Neural cell (in vitro differentiated cells): ENCODE results near the gene L1CAM. TPM values are rescaled to one million over a fixed set of nuclear protein-coding genes. Genes with fewer than 3 reads are reported as not detected.

ENCODE experiments used
- polyA plus RNA-seq: library from polyadenylated mRNA; depleted of rRNA; stranded (reverse); fragments of >200 nt; gene quantifications from 2 replicates; pipeline ENCODE4 v1.2.3, GENCODE V29; 2014

Gene L1CAM
- polyA plus RNA-seq, 1 donor from 2014 or later: 88.0 TPM

Other genes with a start within 250 kb of the L1CAM start
- gene DUSP9, start 239.0 kb downstream of the L1CAM start, polyA plus RNA-seq: 0.94 and 3.2 TPM in 2 replicates
- 9.5 and 15.0 TPM in 2 replicates for gene PNCK, start 212.4 kb downstream of the L1CAM start, polyA plus RNA-seq
- gene SLC6A8, start 198.2 kb downstream of the L1CAM start, polyA plus RNA-seq: 36.4 and 62.4 TPM in 2 replicates
- 154 and 182 TPM in 2 replicates for gene BCAP31, start 161.8 kb downstream of the L1CAM start, polyA plus RNA-seq
- 3.2 and 3.6 TPM in 2 replicates for gene ABCD1, start 161.3 kb downstream of the L1CAM start, polyA plus RNA-seq
- gene PLXNB3, start 121.9 kb downstream of the L1CAM start, polyA plus RNA-seq: 0.48 and 0.76 TPM in 2 replicates
- not detected in 2 replicates for gene SRPK3, start 105.1 kb downstream of the L1CAM start, polyA plus RNA-seq
- gene IDH3G, start 91.8 kb downstream of the L1CAM start, polyA plus RNA-seq: 64.7 and 72.7 TPM in 2 replicates
- gene SSR4, start 91.5 kb downstream of the L1CAM start, polyA plus RNA-seq: 186 and 192 TPM in 2 replicates
- gene PDZD4, start 55.6 kb downstream of the L1CAM start, polyA plus RNA-seq: 343 and 389 TPM in 2 replicates
- gene AVPR2, start 18.5 kb upstream of the L1CAM start, polyA plus RNA-seq: not detected in 2 replicates
- gene ARHGAP4, start 40.1 kb upstream of the L1CAM start, polyA plus RNA-seq: 11.2 and 12.1 TPM in 2 replicates
- 117 and 159 TPM in 2 replicates for gene NAA10, start 48.9 kb upstream of the L1CAM start, polyA plus RNA-seq
- 0.89 and 2.5 TPM in 2 replicates for gene RENBP, start 58.5 kb upstream of the L1CAM start, polyA plus RNA-seq
- gene HCFC1, start 85.6 kb upstream of the L1CAM start, polyA plus RNA-seq: 7.3 and 10.3 TPM in 2 replicates
- gene TMEM187, start 86.6 kb upstream of the L1CAM start, polyA plus RNA-seq: 5.2 and 6.3 TPM in 2 replicates
- 1.4 and 6.8 TPM in 2 replicates for gene IRAK1, start 133.7 kb upstream of the L1CAM start, polyA plus RNA-seq
- 14.5 and 36.1 TPM in 2 replicates for gene MECP2, start 211.5 kb upstream of the L1CAM start, polyA plus RNA-seq